DOHH2 (cell line): ENCODE measurements around the gene FRAS1.
A peak's percentile ranks its signal among the peaks of the same experiment; 100 is the strongest.

Source experiments
- H3F3A ChIP-seq: fragments of 200-600 bp; sonication (generic), shearing (Covaris generic); 2 replicates; pipeline ENCODE4 v1.6.0; 2016; ENCODE audit warnings: antibody characterized with exemption, mild to moderate bottlenecking; ENCODE audit not compliant: control insufficient read depth, insufficient read depth
- H3K27ac ChIP-seq: fragments of 200-600 bp; sonication (generic); 2 replicates; pipeline ENCODE4 v1.5.1; 2014; ENCODE audit warnings: low read depth, mild to moderate bottlenecking, low read length, moderate library complexity
- H3K27me3 ChIP-seq: fragments of 200-600 bp; sonication (generic); 2 replicates; pipeline ENCODE4 v1.6.1; 2014; ENCODE audit warnings: mild to moderate bottlenecking, low read length, mixed read lengths; ENCODE audit not compliant: control insufficient read depth
- H3K36me3 ChIP-seq: fragments of 200-600 bp; sonication (generic); 2 replicates; pipeline ENCODE4 v1.6.1; 2014; ENCODE audit warnings: mild to moderate bottlenecking, low read length, moderate library complexity, mixed read lengths; ENCODE audit not compliant: control insufficient read depth
- H3K4me1 ChIP-seq: fragments of 200-600 bp; sonication (generic); 2 replicates; pipeline ENCODE4 v1.6.1; 2014; ENCODE audit warnings: mild to moderate bottlenecking, low read length, mixed read lengths; ENCODE audit not compliant: control insufficient read depth
- H3K4me2 ChIP-seq: fragments of 200-600 bp; sonication (generic); 2 replicates; pipeline ENCODE4 v1.6.0; 2014; ENCODE audit warnings: mild to moderate bottlenecking, low read length, moderate library complexity
- H3K4me3 ChIP-seq: fragments of 200-600 bp; sonication (generic); 2 replicates; pipeline ENCODE4 v1.5.1; 2014; ENCODE audit warnings: mild to moderate bottlenecking, low read length, mixed read lengths
- H3K79me2 ChIP-seq: fragments of 200-600 bp; sonication (generic); 2 replicates; pipeline ENCODE4 v1.6.1; 2014; ENCODE audit warnings: mild to moderate bottlenecking, low read length, mixed read lengths; ENCODE audit not compliant: control insufficient read depth
- H3K9me2 ChIP-seq: fragments of 200-600 bp; sonication (generic); replicated peaks from 2 replicates; pipeline ENCODE4 v1.6.1; 2014; ENCODE audit warnings: mild to moderate bottlenecking, low read length, mixed read lengths; ENCODE audit not compliant: control insufficient read depth
- H3K9me3 ChIP-seq: fragments of 200-600 bp; sonication (generic); 2 replicates; pipeline ENCODE4 v1.6.1; 2014; ENCODE audit warnings: antibody characterized with exemption, low read length, mixed read lengths; ENCODE audit not compliant: control insufficient read depth, insufficient read depth
- H4K20me1 ChIP-seq: fragments of 200-600 bp; sonication (generic); 2 replicates; pipeline ENCODE4 v1.6.0; 2014; ENCODE audit warnings: low read depth, mild to moderate bottlenecking, antibody characterized with exemption, low read length, moderate library complexity; ENCODE audit not compliant: control insufficient read depth, insufficient read depth
- EZH2phosphoT487 ChIP-seq: fragments of 200-600 bp; sonication (generic); IDR thresholded peaks from 2 replicates; pipeline ENCODE4 v1.6.1; 2017; ENCODE audit warnings: borderline replicate concordance, mild to moderate bottlenecking, antibody characterized with exemption, low read length, moderate library complexity, mixed read lengths
- TF ChIP-seq, protein P1 (sequence below): fragments of 200-600 bp; sonication (generic); IDR thresholded peaks from one replicate; pipeline ENCODE4 v1.5.1; 2014; ENCODE audit warnings: antibody characterized with exemption, mild to moderate bottlenecking, low read depth, low read length; ENCODE audit not compliant: poor library complexity, severe bottlenecking

FRAS1 gene

DNA sequence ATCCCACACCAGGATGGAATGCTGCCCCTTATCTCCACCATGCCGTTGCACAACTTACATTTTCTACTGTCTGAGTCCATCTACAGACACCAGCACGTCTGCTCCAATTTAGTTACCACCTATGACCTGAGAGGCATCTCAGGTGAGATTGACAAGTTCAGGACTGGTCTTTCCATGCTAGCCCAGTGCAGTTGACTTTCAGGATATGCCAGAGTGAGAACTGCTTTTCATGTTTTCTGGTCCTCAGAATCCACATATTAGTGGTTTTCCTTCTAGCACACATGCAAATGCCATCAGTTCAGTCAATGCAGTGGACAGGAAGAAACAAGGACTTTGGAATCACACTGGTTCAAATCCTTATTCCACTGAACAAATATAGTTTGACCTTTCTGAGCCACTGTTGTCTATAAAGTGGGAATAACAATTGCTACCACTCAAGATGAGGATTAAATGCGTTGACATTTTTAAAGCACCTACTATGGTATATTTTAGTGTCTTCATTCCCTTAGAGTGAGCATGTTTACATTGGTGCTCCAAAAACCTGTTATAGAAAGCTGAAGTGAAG, 456.4 kb downstream of the FRAS1 start:
- Histone ChIP-seq H3K27ac (no peak overlapping the region), H3K36me3 (no peaks in the 10 kb centered on the region), H3K79me2 (no peaks in the 10 kb centered on the region), H3K9me2 (no peaks in the 10 kb centered on the region), H4K20me1 (no peaks in the 10 kb centered on the region), H3K4me3 (no peak overlapping the region), H3K9me3 (no peaks in the 10 kb centered on the region), H3K27me3 (no peaks in the 10 kb centered on the region), H3K4me1 (no peaks in the 10 kb centered on the region), H3K4me2 (no peak overlapping the region), H3F3A (no peaks in the 10 kb centered on the region)
- TF ChIP-seq, protein P1, sequence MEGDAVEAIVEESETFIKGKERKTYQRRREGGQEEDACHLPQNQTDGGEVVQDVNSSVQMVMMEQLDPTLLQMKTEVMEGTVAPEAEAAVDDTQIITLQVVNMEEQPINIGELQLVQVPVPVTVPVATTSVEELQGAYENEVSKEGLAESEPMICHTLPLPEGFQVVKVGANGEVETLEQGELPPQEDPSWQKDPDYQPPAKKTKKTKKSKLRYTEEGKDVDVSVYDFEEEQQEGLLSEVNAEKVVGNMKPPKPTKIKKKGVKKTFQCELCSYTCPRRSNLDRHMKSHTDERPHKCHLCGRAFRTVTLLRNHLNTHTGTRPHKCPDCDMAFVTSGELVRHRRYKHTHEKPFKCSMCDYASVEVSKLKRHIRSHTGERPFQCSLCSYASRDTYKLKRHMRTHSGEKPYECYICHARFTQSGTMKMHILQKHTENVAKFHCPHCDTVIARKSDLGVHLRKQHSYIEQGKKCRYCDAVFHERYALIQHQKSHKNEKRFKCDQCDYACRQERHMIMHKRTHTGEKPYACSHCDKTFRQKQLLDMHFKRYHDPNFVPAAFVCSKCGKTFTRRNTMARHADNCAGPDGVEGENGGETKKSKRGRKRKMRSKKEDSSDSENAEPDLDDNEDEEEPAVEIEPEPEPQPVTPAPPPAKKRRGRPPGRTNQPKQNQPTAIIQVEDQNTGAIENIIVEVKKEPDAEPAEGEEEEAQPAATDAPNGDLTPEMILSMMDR: no peak
- no peak for TF ChIP-seq EZH2phosphoT487

DNA sequence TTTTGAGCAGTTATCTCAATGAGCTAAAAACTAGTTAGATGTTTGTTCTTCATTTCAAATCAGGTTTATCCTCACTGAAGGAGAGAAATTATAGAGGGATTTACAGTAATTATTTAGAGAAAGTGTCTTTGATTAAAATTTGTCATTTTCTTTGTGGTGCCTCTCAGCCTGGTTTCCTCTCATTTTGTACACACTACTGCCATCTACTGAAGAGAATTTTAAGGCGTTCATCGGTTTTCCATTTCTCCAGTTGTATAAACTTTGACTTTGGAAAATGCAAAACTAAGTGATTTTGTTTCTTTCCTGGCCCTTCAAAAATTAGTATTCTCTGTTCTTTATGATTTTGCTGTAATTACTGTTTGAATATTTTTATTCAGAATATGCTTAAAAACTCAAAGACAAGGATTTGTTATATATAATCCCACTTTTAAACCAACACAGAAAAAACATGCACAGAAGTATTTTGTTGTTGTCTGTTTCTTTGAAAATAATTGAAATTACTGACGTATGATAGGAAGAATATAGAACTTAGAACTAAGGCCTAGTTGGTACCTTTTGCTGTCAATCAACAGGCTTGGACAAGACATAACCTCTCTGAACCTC, 460.0 kb downstream of the FRAS1 start:
- Histone ChIP-seq H3F3A (no peaks in the 10 kb centered on the region), H3K27ac (no peak overlapping the region), H3K79me2 (no peaks in the 10 kb centered on the region), H3K9me3 (no peaks in the 10 kb centered on the region), H3K36me3 (no peaks in the 10 kb centered on the region), H3K4me2 (no peak overlapping the region), H4K20me1 (no peaks in the 10 kb centered on the region), H3K27me3 (no peaks in the 10 kb centered on the region), H3K4me1 (no peaks in the 10 kb centered on the region), H3K4me3 (no peak overlapping the region), H3K9me2 (no peaks in the 10 kb centered on the region)
- TF ChIP-seq EZH2phosphoT487: no peak
- TF ChIP-seq, protein P1: peak; percentile 53

DNA sequence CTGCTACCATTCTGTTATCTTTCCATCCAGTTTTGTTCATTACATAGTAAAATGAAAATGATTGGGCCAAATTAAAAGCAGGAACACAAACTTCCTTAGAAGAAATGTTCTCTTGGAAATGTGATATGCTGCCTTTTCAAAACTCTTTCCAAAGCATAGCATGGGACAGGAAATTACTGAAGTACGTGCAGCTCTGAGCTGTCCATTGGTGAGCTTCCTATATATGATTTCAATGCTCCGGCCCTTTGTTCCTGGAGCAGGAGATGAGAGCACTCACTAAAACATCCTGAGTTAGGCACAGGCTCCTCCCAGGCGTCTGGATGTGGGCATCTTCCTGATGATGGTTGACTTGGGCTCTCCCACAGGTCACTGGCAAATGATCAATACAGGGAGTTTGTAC, 461.4 kb downstream of the FRAS1 start:
- Histone ChIP-seq H3K4me2 (no peak overlapping the region), H3F3A (no peaks in the 10 kb centered on the region), H3K9me2 (no peaks in the 10 kb centered on the region), H3K36me3 (no peaks in the 10 kb centered on the region), H3K27me3 (no peaks in the 10 kb centered on the region), H3K79me2 (no peaks in the 10 kb centered on the region), H4K20me1 (no peaks in the 10 kb centered on the region), H3K9me3 (no peaks in the 10 kb centered on the region), H3K4me3 (no peak overlapping the region), H3K27ac (no peak overlapping the region), H3K4me1 (no peaks in the 10 kb centered on the region)
- TF ChIP-seq, protein P1: no peak
- no peak for TF ChIP-seq EZH2phosphoT487
